GM12875 (cell line): ENCODE measurements around the gene UHMK1.
A peak's percentile ranks its signal among the peaks of the same experiment; 100 is the strongest.

Source experiments
- H3K4me3 ChIP-seq: one replicate; pipeline ENCODE4 v1.5.1; 2011; ENCODE audit warnings: low read depth, low read length, control low read depth
- CTCF ChIP-seq: IDR thresholded peaks from 2 replicates; pipeline ENCODE4 v1.5.1; 2011; ENCODE audit warnings: low read depth, mild to moderate bottlenecking, control low read depth, inconsistent platforms, low read length, moderate library complexity, borderline replicate concordance; ENCODE audit not compliant: insufficient read depth

The UHMK1 gene

GRCh38 chr1:162560303-162561036 is 62.9 kb downstream of the UHMK1 start:
- no peak for TF ChIP-seq CTCF

DNA sequence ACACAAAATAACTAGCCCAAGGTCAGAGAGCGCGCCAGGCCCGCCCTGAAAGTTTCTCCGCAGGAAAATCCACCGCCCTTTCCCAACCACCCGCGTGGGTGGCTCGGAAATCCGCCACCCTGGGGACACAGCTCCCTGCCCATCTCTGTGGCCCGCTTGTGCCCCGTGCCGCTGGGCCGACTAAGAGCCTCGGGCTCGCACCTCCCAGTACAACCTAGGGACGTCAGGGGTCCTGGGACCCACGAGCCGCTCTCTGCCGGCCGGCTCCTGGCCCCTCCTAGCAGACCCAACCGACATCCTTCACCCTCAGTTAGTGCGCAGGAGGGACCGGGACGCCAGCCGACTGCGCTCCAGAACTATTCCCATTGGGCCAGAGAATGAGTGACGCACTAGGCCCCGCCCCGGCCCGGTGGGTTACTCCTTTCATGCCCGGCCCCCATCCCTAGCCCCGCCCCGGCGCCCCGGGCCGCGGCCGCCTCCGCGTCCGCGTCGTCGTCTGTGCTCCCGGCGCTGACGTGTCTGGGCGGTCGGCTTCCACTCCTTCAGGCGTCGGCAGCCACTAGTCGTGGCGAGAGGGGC is 63.5 kb downstream of the UHMK1 start:
- TF ChIP-seq CTCF = no peak
- peak overlapping the region; percentile 94 for H3K4me3 ChIP-seq

More at GRCh38 chr1:162560303-162561036, 62.9 kb downstream of the UHMK1 start:
- peak overlapping the region; percentile 94 for H3K4me3 ChIP-seq

GRCh38 chr1:162561616-162562469 is 64.2 kb downstream of the UHMK1 start, which contains the start of gene UAP1:
UAP1 (plus strand) TSS chr1:162561722; CDS start chr1:162566069, 4,347 bp downstream.
- TF ChIP-seq CTCF = no peak
- H3K4me3 ChIP-seq = peak within 1 kb of the TSS; percentile 94

DNA sequence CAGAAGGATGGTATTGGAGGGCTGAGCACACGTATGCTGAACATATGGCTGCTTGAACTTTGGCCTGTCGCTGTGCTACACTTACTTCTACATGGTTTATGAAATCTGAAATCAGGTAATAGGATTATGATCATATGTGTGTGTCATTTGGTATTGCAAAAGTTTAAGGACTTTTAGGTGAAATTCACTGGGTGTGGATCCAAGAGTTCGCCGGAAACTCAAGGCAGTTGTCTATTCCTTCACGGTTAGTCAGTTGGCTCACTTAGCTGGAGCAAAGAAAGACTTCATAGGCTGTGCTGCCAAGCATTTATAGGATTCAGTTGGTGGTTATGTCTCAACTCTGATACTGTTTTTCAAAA is 64.8 kb downstream of the UHMK1 start:
- H3K4me3 ChIP-seq = peak overlapping the region; percentile 94
- TF ChIP-seq CTCF = no peak

DNA sequence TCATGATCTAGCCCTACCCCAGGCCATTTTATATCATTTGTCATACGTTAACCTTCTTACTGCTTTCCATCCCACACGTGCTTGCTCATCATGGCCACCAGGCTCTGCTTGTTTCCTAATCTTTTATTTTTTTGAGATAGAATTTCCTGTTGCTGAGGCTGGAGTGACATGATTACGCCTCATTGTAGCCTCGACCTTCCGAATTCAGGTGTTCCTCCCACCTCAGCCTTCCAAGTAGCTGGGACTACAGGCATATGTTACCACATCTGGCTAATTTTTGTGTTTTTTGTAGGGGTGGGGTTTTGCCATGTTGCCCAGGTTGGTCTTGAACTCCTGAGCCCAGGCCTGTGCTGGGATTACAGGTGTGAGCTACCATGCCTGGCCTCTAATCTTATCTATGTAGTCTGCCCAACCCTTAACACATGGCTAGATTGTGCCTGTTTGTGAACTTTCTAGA is 67.2 kb downstream of the UHMK1 start:
- TF ChIP-seq CTCF = no peak
- H3K4me3 ChIP-seq = no peak overlapping the region

GRCh38 chr1:162565460-162565859 is 67.8 kb downstream of the UHMK1 start:
- no peak overlapping the region for H3K4me3 ChIP-seq
- TF ChIP-seq CTCF = no peak
